COLO829 (cell line): ENCODE data around the gene POLD1.
A peak's percentile ranks its signal among the peaks of the same experiment; 100 is the strongest.

Experiments used
- DNase-seq: peaks from one replicate; pipeline ENCODE4 v3.0.0; 2012; ENCODE audit warnings: low spot score

Gene POLD1

GRCh38 chr19:50418176-50419021 lies 34.3 kb downstream of the POLD1 start, which contains the start of gene SPIB:
TSS of gene SPIB (plus strand) at chr19:50418938. CDS start at chr19:50418963, 25 bp downstream.
- DNase-seq = no peak

GRCh38 chr19:50419022-50419579 lies 35.0 kb downstream of the POLD1 start:
- DNase-seq = no peak

- DNase-seq = no peak
Observed at GRCh38 chr19:50419580-50420035, 35.5 kb downstream of the POLD1 start.

- no peak for DNase-seq
Observed at GRCh38 chr19:50420127-50420526, 36.0 kb downstream of the POLD1 start.

- no peak for DNase-seq
Observed at GRCh38 chr19:50420808-50421207, 36.7 kb downstream of the POLD1 start.

GRCh38 chr19:50422397-50423278 lies 38.5 kb downstream of the POLD1 start:
- no peak for DNase-seq

- no peak for DNase-seq
Observed at GRCh38 chr19:50423279-50424113, 39.3 kb downstream of the POLD1 start.

GRCh38 chr19:50425581-50425980 lies 41.4 kb downstream of the POLD1 start:
- no peak for DNase-seq

GRCh38 chr19:50427318-50427925 lies 43.3 kb downstream of the POLD1 start:
- DNase-seq = no peak

- no peak for DNase-seq
Observed at GRCh38 chr19:50427997-50428425, 43.9 kb downstream of the POLD1 start.

GRCh38 chr19:50428772-50429463 lies 44.8 kb downstream of the POLD1 start:
- no peak for DNase-seq

- DNase-seq = no peak
Observed at GRCh38 chr19:50430888-50431342, 46.8 kb downstream of the POLD1 start.

GRCh38 chr19:50431343-50432220 lies 47.4 kb downstream of the POLD1 start:
- peak; percentile 80 for DNase-seq

GRCh38 chr19:50432221-50433028 lies 48.3 kb downstream of the POLD1 start, which contains the start of gene MYBPC2:
TSS of gene MYBPC2 (plus strand) at chr19:50432892. CDS start at chr19:50432954, 62 bp downstream.
- no peak for DNase-seq

GRCh38 chr19:50433201-50434180 lies 49.3 kb downstream of the POLD1 start:
- no peak for DNase-seq

- no peak for DNase-seq
Observed at GRCh38 chr19:50434525-50434924, 50.4 kb downstream of the POLD1 start.

GRCh38 chr19:50435221-50435620 lies 51.1 kb downstream of the POLD1 start:
- no peak for DNase-seq
